ENCODE results near the gene STEAP1B. TPM values are rescaled to one million over a fixed set of nuclear protein-coding genes. Genes with fewer than 3 reads are reported as not detected.
"Not testable (repeated sequence)": the region's sequence is repeated elsewhere in the genome, so short reads cannot be mapped to it uniquely, and the experiment has no call there.

The STEAP1B gene
- total RNA-seq, 6 experiments from 2014 or later: 36.6 to 101 (median 92.6) TPM

DNA sequence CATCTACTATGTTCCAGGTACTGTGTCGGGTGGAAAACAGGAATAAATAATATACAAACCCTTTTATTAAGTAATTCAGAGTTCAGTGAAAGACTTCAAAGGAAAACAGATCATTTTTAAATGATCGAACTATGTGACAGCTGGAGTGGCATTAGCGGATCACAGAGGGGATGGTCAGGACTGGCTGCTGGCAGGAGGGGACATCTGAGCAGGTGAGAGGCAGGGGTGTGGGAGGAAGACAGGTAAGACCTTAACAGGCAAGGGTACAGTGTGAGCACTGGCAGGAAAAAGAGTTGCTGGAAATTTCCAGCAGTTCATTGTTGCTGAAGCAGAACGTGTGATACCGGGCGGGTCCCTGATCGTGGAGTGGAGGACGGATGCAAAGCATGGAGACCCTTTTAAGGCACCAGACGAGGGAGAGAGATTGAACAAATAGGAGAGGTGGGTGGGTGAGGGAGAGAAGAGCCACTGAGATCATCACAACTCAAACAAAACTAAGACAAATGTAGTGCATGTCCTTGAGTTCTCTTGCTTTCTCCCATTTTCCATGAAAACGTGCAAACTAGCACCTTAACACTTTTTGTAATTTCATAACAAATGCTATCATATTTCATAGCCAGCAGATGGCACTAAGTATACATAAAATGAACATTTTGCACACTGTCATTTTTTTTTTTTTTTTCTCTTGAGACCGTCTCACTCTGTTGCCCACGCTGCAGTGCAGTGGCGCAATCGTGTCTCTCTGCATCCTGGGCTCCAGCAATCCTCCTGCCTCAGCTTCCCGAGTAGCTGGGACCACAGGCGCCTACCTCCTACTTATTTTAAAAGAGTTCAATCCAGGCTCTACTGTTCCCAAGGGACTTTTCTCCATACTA, 23.7 kb upstream of the STEAP1B start:
- Mint-ChIP-seq H3K4me3 (peak overlapping the region; percentile 54), H3K4me1 (ENCODE audit: low read depth) (peaks cover 13% of the 10 kb centered on the region)
- H3K36me3 Mint-ChIP-seq (ENCODE audit: low read depth); H3K27ac Mint-ChIP-seq; H3K27me3 Mint-ChIP-seq (ENCODE audit: insufficient read depth); H3K9me3 Mint-ChIP-seq: not testable (repeated sequence)
- peak; percentile 32 for DNase-seq
- TF ChIP-seq, protein P1, sequence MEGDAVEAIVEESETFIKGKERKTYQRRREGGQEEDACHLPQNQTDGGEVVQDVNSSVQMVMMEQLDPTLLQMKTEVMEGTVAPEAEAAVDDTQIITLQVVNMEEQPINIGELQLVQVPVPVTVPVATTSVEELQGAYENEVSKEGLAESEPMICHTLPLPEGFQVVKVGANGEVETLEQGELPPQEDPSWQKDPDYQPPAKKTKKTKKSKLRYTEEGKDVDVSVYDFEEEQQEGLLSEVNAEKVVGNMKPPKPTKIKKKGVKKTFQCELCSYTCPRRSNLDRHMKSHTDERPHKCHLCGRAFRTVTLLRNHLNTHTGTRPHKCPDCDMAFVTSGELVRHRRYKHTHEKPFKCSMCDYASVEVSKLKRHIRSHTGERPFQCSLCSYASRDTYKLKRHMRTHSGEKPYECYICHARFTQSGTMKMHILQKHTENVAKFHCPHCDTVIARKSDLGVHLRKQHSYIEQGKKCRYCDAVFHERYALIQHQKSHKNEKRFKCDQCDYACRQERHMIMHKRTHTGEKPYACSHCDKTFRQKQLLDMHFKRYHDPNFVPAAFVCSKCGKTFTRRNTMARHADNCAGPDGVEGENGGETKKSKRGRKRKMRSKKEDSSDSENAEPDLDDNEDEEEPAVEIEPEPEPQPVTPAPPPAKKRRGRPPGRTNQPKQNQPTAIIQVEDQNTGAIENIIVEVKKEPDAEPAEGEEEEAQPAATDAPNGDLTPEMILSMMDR (IDR thresholded peaks at IDR 0.05): peak; percentile 69

- not testable (repeated sequence) for H3K27ac Mint-ChIP-seq; DNase-seq; H3K9me3 Mint-ChIP-seq; H3K4me3 Mint-ChIP-seq; H3K36me3 Mint-ChIP-seq (ENCODE audit: low read depth); H3K27me3 Mint-ChIP-seq (ENCODE audit: insufficient read depth)
- H3K4me1 Mint-ChIP-seq (ENCODE audit: low read depth): peaks cover 13% of the 10 kb centered on the region
Observed at GRCh38 chr7:22519560-22519959, 19.6 kb upstream of the STEAP1B start.

- H3K27ac Mint-ChIP-seq; H3K36me3 Mint-ChIP-seq (ENCODE audit: low read depth); H3K27me3 Mint-ChIP-seq (ENCODE audit: insufficient read depth); H3K4me3 Mint-ChIP-seq; H3K9me3 Mint-ChIP-seq; DNase-seq; H3K4me1 Mint-ChIP-seq (ENCODE audit: low read depth): not testable (repeated sequence)
Observed at GRCh38 chr7:22516950-22517349, 17.0 kb upstream of the STEAP1B start.

- H3K27ac Mint-ChIP-seq; H3K36me3 Mint-ChIP-seq (ENCODE audit: low read depth); H3K27me3 Mint-ChIP-seq (ENCODE audit: insufficient read depth); H3K4me3 Mint-ChIP-seq; H3K9me3 Mint-ChIP-seq; H3K4me1 Mint-ChIP-seq (ENCODE audit: low read depth); DNase-seq: not testable (repeated sequence)
Observed at GRCh38 chr7:22514963-22515362, 15.0 kb upstream of the STEAP1B start.

- H3K36me3 Mint-ChIP-seq (ENCODE audit: low read depth); H3K9me3 Mint-ChIP-seq; H3K27me3 Mint-ChIP-seq (ENCODE audit: insufficient read depth); H3K4me3 Mint-ChIP-seq; DNase-seq; H3K27ac Mint-ChIP-seq: not testable (repeated sequence)
- peaks cover 14% of the 10 kb centered on the region for H3K4me1 Mint-ChIP-seq (ENCODE audit: low read depth)
Observed at GRCh38 chr7:22507320-22507719, 7.3 kb upstream of the STEAP1B start.

- H3K36me3 Mint-ChIP-seq (ENCODE audit: low read depth); H3K9me3 Mint-ChIP-seq; DNase-seq; H3K27ac Mint-ChIP-seq; H3K4me3 Mint-ChIP-seq; H3K27me3 Mint-ChIP-seq (ENCODE audit: insufficient read depth): not testable (repeated sequence)
- peaks cover 20% of the 10 kb centered on the region for H3K4me1 Mint-ChIP-seq (ENCODE audit: low read depth)
Observed at GRCh38 chr7:22506316-22507020, 6.5 kb upstream of the STEAP1B start.

DNA sequence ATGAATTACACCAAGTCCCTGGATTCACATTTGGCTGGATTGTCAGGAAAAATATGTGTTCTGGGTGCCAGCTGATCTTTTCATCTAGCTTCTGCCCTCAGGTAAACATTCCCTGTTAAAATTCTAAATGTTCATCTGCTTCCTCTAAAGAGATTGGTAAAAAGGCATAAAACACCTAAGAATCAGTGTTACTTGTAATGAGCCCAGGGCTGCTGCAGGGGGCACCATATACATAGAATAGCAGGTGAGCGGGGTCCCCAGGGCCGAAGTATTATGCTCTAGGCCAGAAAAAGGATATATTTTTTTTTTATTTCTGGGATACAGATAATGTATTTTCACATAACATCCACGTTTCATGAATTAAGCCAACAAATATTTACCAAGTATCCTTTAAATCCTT, 4.5 kb upstream of the STEAP1B start:
- H3K4me3 Mint-ChIP-seq; H3K9me3 Mint-ChIP-seq; H3K27me3 Mint-ChIP-seq (ENCODE audit: insufficient read depth); H3K36me3 Mint-ChIP-seq (ENCODE audit: low read depth); H3K27ac Mint-ChIP-seq; DNase-seq: not testable (repeated sequence)
- TF ChIP-seq, protein P1 (IDR thresholded peaks at IDR 0.05): peak; percentile 74
- peaks cover 30% of the 10 kb centered on the region for H3K4me1 Mint-ChIP-seq (ENCODE audit: low read depth)

DNA sequence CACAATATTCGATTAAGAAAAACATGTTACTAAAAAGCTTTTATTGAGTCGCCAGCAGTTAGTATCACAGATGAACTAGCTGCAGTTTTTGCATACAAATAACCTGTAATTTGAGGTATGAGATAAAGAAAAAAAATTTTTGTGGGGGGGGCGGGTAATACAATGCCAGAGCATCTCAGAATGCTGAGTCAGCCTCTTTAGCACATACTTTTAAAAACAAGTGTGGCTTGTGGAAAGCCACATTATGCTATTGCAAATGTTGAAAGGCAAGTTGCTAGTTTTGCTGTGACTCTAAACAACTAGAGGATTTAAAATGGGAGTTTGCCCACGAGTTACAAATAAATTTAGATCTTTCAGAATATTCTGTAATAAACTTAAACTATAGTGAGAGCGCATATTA, 2.1 kb upstream of the STEAP1B start:
- Mint-ChIP-seq H3K4me3 (0 out of 2 replicates have a peak overlapping the region, but pooled peaks have one; percentile 22), H3K4me1 (ENCODE audit: low read depth) (peaks cover 54% of the 10 kb centered on the region)
- not testable (repeated sequence) for H3K27me3 Mint-ChIP-seq (ENCODE audit: insufficient read depth); H3K9me3 Mint-ChIP-seq; H3K27ac Mint-ChIP-seq; DNase-seq; H3K36me3 Mint-ChIP-seq (ENCODE audit: low read depth)
